Measurements from ENCODE around the gene ZYG11A. TPM values are rescaled to one million over a fixed set of nuclear protein-coding genes. Genes with fewer than 3 reads are reported as not detected.
A peak's percentile ranks its signal among the peaks of the same experiment; 100 is the strongest.

ZYG11A gene
- total RNA-seq, 4 donors from 2014 or later: not detected

DNA sequence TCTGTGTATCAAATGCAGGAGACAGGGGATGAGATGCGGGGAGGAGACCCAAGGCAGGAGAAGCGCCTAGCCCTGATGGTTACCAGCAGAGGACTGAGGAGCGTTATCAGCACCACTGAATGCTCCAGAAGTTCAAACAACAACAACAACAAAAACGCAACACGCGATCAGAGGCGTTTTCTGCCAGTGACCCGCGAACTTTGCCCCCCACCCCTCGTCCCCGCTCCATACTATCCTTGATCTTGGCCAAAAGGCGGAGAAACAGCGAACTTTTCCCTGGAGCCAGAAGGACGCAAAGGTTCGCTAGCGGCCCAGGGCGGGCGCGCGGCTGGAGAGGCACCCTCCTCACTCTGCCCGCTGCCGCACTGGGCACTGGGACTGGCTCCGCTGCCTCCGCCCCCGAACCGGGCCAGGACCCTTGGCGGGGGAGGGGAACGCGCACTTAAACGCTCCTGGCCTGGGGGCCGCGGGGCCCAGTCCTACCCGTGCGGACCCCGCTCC lies 78.3 kb downstream of the ZYG11A start:
- no peaks in the 10 kb centered on the region for H3K36me3 ChIP-seq
- ATAC-seq: peak; percentile 67
- WGBS, 2 donors (ENCODE audit: low coverage in 1 of 2): 16 to 60% methylated on average over 1 to 15 of the region's 35 CpGs
- no peaks in the 10 kb centered on the region for H3K27me3 ChIP-seq
- no peaks in the 10 kb centered on the region for H3K9me3 ChIP-seq
- TF ChIP-seq POLR2A (IDR thresholded peaks at IDR 0.05) (peak in 1 of 2 donors; percentile 31), POLR2AphosphoS5 (IDR thresholded peaks at IDR 0.05) (peak; percentile 26), EP300 (IDR thresholded peaks at IDR 0.05) (no peak)
- TF ChIP-seq, protein P1, sequence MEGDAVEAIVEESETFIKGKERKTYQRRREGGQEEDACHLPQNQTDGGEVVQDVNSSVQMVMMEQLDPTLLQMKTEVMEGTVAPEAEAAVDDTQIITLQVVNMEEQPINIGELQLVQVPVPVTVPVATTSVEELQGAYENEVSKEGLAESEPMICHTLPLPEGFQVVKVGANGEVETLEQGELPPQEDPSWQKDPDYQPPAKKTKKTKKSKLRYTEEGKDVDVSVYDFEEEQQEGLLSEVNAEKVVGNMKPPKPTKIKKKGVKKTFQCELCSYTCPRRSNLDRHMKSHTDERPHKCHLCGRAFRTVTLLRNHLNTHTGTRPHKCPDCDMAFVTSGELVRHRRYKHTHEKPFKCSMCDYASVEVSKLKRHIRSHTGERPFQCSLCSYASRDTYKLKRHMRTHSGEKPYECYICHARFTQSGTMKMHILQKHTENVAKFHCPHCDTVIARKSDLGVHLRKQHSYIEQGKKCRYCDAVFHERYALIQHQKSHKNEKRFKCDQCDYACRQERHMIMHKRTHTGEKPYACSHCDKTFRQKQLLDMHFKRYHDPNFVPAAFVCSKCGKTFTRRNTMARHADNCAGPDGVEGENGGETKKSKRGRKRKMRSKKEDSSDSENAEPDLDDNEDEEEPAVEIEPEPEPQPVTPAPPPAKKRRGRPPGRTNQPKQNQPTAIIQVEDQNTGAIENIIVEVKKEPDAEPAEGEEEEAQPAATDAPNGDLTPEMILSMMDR (IDR thresholded peaks at IDR 0.05): no peak
- peak overlapping the region; percentile 70 to 93 (median 91) for H3K27ac ChIP-seq
- H3K4me1 ChIP-seq: peaks cover 0 to 55% (median 0%) of the 10 kb centered on the region in 3 donors
- peak overlapping the region; percentile 47 to 87 for H3K4me3 ChIP-seq

DNA sequence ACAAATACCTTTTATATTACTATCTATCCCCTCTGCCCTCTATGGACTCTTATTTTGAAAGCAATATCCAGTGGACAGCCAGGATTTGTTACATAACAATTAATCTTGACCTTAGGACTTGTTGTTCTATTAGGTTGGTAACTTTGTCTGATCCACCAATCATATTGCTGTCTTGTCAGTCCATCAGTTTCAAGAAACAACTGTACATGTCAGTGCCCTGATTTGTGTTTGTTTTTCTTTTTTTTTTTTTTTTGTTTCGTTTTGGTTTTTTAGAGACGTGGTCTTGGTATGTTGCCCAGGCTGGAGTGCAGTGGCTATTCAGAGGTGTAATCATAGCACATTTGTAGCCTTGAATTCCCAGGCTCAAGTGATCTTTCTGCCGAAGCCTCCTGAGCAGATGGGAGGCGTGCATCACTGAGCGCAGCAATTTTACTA lies 83.0 kb downstream of the ZYG11A start:
- no peak for ATAC-seq
- TF ChIP-seq, protein P1 (IDR thresholded peaks at IDR 0.05): no peak
- peak; percentile 23 for TF ChIP-seq POLR2AphosphoS5 (IDR thresholded peaks at IDR 0.05)
- Histone ChIP-seq H3K9me3 (no peaks in the 10 kb centered on the region), H3K4me1 (peaks cover 0 to 46% (median 0%) of the 10 kb centered on the region in 3 donors), H3K4me3 (peak overlapping the region in 1 of 2 donors; percentile 0), H3K36me3 (no peaks in the 10 kb centered on the region), H3K27ac (peak overlapping the region in 2 of 4 donors; percentile 40 to 86), H3K27me3 (no peaks in the 10 kb centered on the region)
- WGBS, 2 donors (ENCODE audit: low coverage in 1 of 2): 18 to 52% methylated on average over 2 to 5 of the region's 5 CpGs

DNA sequence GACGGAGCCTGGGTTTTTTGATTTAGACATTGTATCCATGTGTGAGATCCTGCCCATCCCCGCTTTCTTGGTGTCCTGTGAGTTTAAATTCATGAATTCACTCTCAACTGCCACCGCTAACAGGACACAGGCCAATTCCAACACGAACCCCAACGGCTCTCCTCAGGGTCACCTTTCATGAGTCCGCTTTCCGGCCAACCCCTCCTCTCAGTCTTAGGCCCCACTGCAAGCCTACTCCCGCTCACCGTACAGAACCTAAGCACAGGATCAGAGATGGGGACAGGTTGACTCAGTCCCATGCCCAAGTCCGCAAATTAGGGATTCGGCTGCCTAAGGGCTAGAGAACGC lies 84.3 kb downstream of the ZYG11A start:
- no peak for ATAC-seq
- 31 to 100% methylated on average over 1 to 4 of the region's 12 CpGs for WGBS, 2 donors (ENCODE audit: low coverage in 1 of 2)
- TF ChIP-seq, protein P1 (IDR thresholded peaks at IDR 0.05): no peak
- TF ChIP-seq EP300 (IDR thresholded peaks at IDR 0.05) (no peak), POLR2AphosphoS5 (IDR thresholded peaks at IDR 0.05) (no peak), POLR2A (IDR thresholded peaks at IDR 0.05) (no peak)
- Histone ChIP-seq H3K27me3 (no peaks in the 10 kb centered on the region), H3K9me3 (no peaks in the 10 kb centered on the region), H3K27ac (peak overlapping the region; percentile 5 to 88 (median 84)), H3K4me1 (peaks cover 0 to 35% (median 0%) of the 10 kb centered on the region in 3 donors), H3K36me3 (no peaks in the 10 kb centered on the region), H3K4me3 (peak overlapping the region; percentile 48 to 71)

DNA sequence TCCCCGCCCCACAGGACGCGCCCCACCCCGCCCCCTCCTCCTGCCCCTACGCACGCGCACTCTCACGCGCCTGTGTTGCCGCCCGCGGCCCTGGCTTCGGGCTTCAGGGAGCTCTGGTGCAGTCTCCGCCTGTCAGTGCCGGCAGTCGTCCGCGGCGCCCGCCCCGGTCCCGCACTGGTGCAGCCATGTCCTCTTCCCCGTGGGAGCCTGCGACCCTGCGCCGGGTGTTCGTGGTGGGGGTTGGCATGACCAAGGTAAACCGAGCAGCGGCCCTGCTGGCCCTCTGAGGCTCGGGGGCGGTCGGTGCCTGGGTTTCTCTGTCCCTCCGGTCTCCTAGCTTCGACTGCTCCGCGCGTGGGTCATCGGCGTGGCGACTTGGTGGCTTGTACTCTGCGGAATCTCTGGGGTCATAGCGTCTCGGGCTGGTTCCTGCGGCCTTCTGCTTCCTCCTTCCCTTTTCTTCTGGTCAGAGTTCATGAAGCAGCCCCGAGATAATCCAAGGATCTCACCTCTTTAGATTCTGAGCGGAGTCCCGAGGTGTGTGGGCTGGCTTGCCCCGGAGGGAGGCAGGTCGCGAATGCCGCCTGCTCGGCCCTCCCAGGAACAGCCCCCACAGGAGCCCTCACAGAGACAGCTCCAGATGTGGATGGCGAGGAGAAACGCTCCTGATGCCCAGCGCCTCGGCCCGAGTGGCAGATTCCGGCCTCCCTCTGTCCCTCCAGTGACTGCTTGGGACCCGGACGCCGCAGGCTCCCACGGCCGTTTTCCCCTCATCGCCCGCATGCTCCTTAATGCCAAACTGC lies 84.9 kb downstream of the ZYG11A start, which contains the start of gene SCP2:
Gene SCP2, plus strand, starts transcription at position 65 of the 803 bp plus-strand sequence. Its CDS starts 121 bp downstream, at position 186.
- Histone ChIP-seq H3K4me1 (peaks cover 0 to 29% (median 0%) of the 10 kb centered on the region in 3 donors), H3K27me3 (no peaks in the 10 kb centered on the region), H3K27ac (peak within 1 kb of the TSS; percentile 8 to 88 (median 84)), H3K4me3 (peak within 1 kb of the TSS; percentile 48 to 71), H3K9me3 (no peaks in the 10 kb centered on the region), H3K36me3 (no peaks in the 10 kb centered on the region)
- peak; percentile 95 for ATAC-seq
- WGBS, 2 donors (ENCODE audit: low coverage in 1 of 2): 0% methylated on average over 10 of the region's 65 CpGs; no CpG with 5 or more reads in 1 of the 2 donors
- TF ChIP-seq POLR2AphosphoS5 (IDR thresholded peaks at IDR 0.05) (peak; percentile 74), POLR2A (IDR thresholded peaks at IDR 0.05) (peak; percentile 68 to 70), EP300 (IDR thresholded peaks at IDR 0.05) (no peak)
- TF ChIP-seq, protein P1 (IDR thresholded peaks at IDR 0.05): no peak
